Activated naive CD4-positive, alpha-beta T cell treated with anti-CD3 and anti-CD28 coated beads for 36 hours (primary cell): ENCODE data around the gene POLR3E. TPM values are rescaled to one million over a fixed set of nuclear protein-coding genes. Genes with fewer than 3 reads are reported as not detected.
A peak's percentile ranks its signal among the peaks of the same experiment; 100 is the strongest.
"Not testable (repeated sequence)": the region's sequence is repeated elsewhere in the genome, so short reads cannot be mapped to it uniquely, and the experiment has no call there.

Experiments used
- CTCF ChIA-PET: fragments of 350-600 bp; sonication (Branson Sonifier 250); formaldehyde crosslinking; loops from one replicate; lab custom pipeline; 2021; ENCODE audit warnings: antibody characterized with exemption; lab: Charles Lee
- DNase-seq: peaks from one replicate; pipeline ENCODE4 v3.0.0-alpha.2; 2020
- H3K27ac Mint-ChIP-seq: one replicate; pipeline ENCODE4 v1.8.0; 2021; ENCODE audit warnings: mild to moderate bottlenecking, mixed read lengths
- H3K27me3 Mint-ChIP-seq: one replicate; pipeline ENCODE4 v1.8.0; 2021; ENCODE audit warnings: low read depth, mixed read lengths
- H3K36me3 Mint-ChIP-seq: one replicate; pipeline ENCODE4 v1.8.0; 2021; ENCODE audit warnings: low read depth, mixed read lengths
- H3K4me1 Mint-ChIP-seq: one replicate; pipeline ENCODE4 v1.8.0; 2021; ENCODE audit warnings: low read depth, mixed read lengths
- H3K4me3 Mint-ChIP-seq: one replicate; pipeline ENCODE4 v1.8.0; 2021; ENCODE audit warnings: mild to moderate bottlenecking, moderate library complexity, mixed read lengths
- H3K9me3 Mint-ChIP-seq: one replicate; pipeline ENCODE4 v1.8.0; 2021; ENCODE audit warnings: mixed read lengths
- intact Hi-C: fragments of 100-400 bp; cut with micrococcal nuclease; formaldehyde crosslinking; loops from one replicate; pipeline ENCODE4 v1.15.1; 2023
- total RNA-seq, 2 experiments: library from RNA; stranded (reverse); gene quantifications; one replicate each; pipeline ENCODE4 v1.2.3, GENCODE V29; 2021

The POLR3E gene
- total RNA-seq, 2 experiments from 2014 or later = 72.9 to 74.7 TPM

- CTCF ChIA-PET = interaction anchor here (0.6 to 4.7 kb wide), 11 partner anchors 12 to 1107 kb away, joined by 3 to 26 read pairs (median 5); partner anchors contain the start of gene EEF2K
- intact Hi-C loops = loop anchor here (1.0 to 5.0 kb wide), 9 partner anchors 56 to 1138 kb away; partner anchors contain the start of genes CDR2, EEF2K, LDAF1 and PDZD9
- peak overlapping the region; percentile 90 for H3K4me3 Mint-ChIP-seq
- DNase-seq = peak; percentile 15
- H3K36me3 Mint-ChIP-seq = peaks cover 22% of the 10 kb centered on the region
- peaks cover 33% of the 10 kb centered on the region for H3K4me1 Mint-ChIP-seq
- peak overlapping the region; percentile 94 for H3K27ac Mint-ChIP-seq
- H3K27me3 Mint-ChIP-seq = no peaks in the 10 kb centered on the region
- no peaks in the 10 kb centered on the region for H3K9me3 Mint-ChIP-seq
These were observed 740 bp upstream of the POLR3E start for GRCh38 chr16:22296225-22297113.

DNA sequence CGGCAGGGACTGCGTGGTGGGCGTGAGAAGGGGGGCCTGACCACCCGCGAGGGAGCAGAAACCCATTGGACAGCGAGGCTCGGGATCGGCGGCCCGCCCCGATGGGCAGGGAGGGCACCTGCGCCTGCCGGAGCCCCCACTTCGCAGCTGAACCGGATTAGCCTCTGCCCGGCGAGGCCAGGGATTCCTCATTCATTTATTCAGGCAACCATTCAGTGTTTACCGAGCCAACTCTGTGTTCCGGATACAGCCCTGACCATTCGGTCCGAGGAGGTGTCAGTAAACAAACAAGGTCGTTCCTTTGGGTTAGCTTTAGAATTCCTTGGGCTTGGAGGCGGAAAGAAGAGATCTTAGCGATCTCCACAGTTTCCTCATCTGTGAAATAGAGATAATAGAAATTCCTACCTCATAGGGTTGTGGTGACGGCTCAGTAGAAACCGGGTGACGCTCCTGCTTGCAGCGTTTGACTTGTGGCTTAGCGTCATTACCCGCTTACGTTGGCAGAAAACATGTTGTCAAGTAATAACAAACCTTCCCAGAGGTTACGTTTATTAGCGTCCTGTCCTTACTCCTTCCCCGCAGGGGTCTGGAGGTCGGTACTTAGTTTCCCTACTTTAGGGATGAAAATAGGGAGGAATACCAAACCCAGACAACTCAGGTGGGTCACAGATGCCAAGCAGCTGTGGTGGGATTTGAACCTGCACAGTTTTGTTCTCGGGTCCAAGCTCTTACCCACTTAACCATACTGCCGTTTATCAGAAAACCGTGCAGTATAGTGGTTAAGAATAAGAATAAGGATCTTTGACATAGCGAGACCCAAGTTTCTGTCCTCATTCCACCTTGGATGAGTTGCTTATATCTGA, 893 bp downstream of the POLR3E start:
- Mint-ChIP-seq H3K4me3 (peak overlapping the region; percentile 90), H3K27ac (peak overlapping the region; percentile 94), H3K36me3 (peaks cover 32% of the 10 kb centered on the region), H3K9me3 (no peaks in the 10 kb centered on the region), H3K27me3 (no peaks in the 10 kb centered on the region), H3K4me1 (peaks cover 37% of the 10 kb centered on the region)
- intact Hi-C loops = loop anchor here (1.0 to 5.0 kb wide), 10 partner anchors 57 to 1140 kb away; partner anchors contain the start of genes CDR2, EEF2K, LDAF1 and PDZD9
- peak; percentile 87 for DNase-seq
- CTCF ChIA-PET = interaction anchor here (0.5 to 4.7 kb wide), 7 partner anchors 74 to 298 kb away, joined by 3 to 27 read pairs (median 3); partner anchors contain the start of gene EEF2K

GRCh38 chr16:22299036-22299435, 1.8 kb downstream of the POLR3E start:
- Mint-ChIP-seq H3K4me3 (peak overlapping the region; percentile 90), H3K27ac (peak overlapping the region; percentile 94), H3K36me3 (peaks cover 35% of the 10 kb centered on the region), H3K9me3 (no peaks in the 10 kb centered on the region), H3K27me3 (no peaks in the 10 kb centered on the region), H3K4me1 (peaks cover 40% of the 10 kb centered on the region)
- intact Hi-C loops = loop anchor here (5.0 kb wide), 1 partner anchor 777 kb away; no protein-coding TSS in a partner anchor
- CTCF ChIA-PET = interaction anchor here (0.6 to 4.7 kb wide), 4 partner anchors 91 to 105 kb away, joined by 3 to 27 read pairs (median 23); partner anchors contain the start of gene EEF2K
- DNase-seq = no peak

GRCh38 chr16:22300427-22301071, 3.3 kb downstream of the POLR3E start:
- Mint-ChIP-seq H3K27me3 (no peaks in the 10 kb centered on the region), H3K4me1 (peaks cover 41% of the 10 kb centered on the region), H3K27ac (no peak overlapping the region), H3K4me3 (no peak overlapping the region), H3K36me3 (peaks cover 40% of the 10 kb centered on the region), H3K9me3 (no peaks in the 10 kb centered on the region)
- DNase-seq = peak; percentile 64
- CTCF ChIA-PET = interaction anchor here (0.6 to 4.7 kb wide), 20 partner anchors 11 to 1103 kb away, joined by 3 to 27 read pairs (median 4); partner anchors contain the start of gene EEF2K
- intact Hi-C loops = no loop called here

- H3K9me3 Mint-ChIP-seq, intact Hi-C loops: not testable (repeated sequence)
These were observed 4.2 kb downstream of the POLR3E start for GRCh38 chr16:22301423-22301822.

DNA sequence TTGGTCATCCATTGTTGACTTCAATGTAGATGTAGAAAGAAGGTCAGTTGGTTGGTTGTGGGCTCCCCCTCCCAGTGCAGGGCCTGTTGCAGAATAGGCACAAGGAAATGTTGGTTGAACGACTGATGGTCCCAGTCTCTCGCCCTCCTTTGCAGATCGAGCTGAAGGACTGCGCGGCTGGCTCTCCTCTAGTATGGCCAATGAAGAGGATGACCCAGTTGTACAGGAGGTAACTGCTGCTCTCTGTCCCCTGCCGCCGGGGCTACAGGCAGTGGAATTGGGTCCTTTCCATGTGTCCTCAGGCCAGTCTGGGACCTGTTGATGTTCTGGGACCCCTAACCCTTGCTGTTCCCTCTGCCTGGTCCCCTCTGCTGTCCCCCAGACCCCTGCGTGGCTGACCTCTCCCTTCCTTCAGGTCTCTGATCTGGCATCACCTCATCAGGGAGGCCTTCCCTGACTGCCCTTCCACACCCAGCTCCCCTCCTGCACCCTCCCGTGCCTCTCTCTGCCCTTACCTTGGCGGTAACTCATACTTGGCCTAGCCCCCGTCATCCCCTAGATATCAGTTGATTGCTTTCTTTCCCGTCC, 5.7 kb downstream of the POLR3E start:
- CTCF ChIA-PET = no interaction called here
- Mint-ChIP-seq H3K36me3 (peaks cover 40% of the 10 kb centered on the region), H3K27me3 (no peaks in the 10 kb centered on the region), H3K4me1 (peaks cover 36% of the 10 kb centered on the region), H3K27ac (no peak overlapping the region), H3K4me3 (no peak overlapping the region), H3K9me3 (no peaks in the 10 kb centered on the region)
- intact Hi-C loops = no loop called here
- no peak for DNase-seq

More at GRCh38 chr16:22301423-22301822, 4.2 kb downstream of the POLR3E start:
- H3K4me3 Mint-ChIP-seq, H3K27me3 Mint-ChIP-seq, DNase-seq: not testable (repeated sequence)
- H3K4me1 Mint-ChIP-seq = peaks cover 37% of the 10 kb centered on the region
- peak overlapping the region; percentile 25 for H3K27ac Mint-ChIP-seq
- CTCF ChIA-PET = interaction anchor here (1.1 to 4.4 kb wide), 6 partner anchors 17 to 107 kb away, joined by 3 to 27 read pairs (median 10); partner anchors contain the start of gene EEF2K
- H3K36me3 Mint-ChIP-seq = peaks cover 42% of the 10 kb centered on the region

GRCh38 chr16:22304411-22304810, 7.2 kb downstream of the POLR3E start:
- no peak for DNase-seq
- intact Hi-C loops = no loop called here
- H3K4me1 Mint-ChIP-seq = peaks cover 25% of the 10 kb centered on the region
- CTCF ChIA-PET = no interaction called here
- H3K4me3 Mint-ChIP-seq = no peak overlapping the region
- H3K27ac Mint-ChIP-seq = no peak overlapping the region
- no peaks in the 10 kb centered on the region for H3K27me3 Mint-ChIP-seq
- H3K9me3 Mint-ChIP-seq = no peaks in the 10 kb centered on the region
- H3K36me3 Mint-ChIP-seq = peaks cover 33% of the 10 kb centered on the region

DNA sequence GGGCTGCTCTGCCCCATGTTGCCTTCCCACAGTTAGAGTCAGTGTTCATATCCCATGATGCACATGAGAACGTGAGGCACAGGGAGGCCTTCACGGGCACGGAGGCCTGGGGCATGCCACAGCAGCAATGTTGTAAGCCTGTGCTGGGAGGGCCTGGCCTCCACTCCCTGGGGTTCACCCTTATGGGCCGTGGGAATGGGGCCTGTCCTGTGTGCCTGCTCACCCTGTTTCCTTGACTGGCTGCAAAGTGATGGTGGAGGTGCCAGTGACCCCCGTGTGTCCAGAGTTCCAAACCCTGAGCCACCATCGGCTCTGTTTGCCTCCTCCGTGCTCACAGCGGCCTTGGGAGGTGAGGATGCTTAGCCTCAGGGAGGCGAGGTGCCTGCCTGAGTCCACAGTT, 9.6 kb downstream of the POLR3E start:
- intact Hi-C loops = no loop called here
- peaks cover 8% of the 10 kb centered on the region for H3K4me1 Mint-ChIP-seq

GRCh38 chr16:22307838-22308237, 10.6 kb downstream of the POLR3E start:
- Mint-ChIP-seq H3K27me3 (no peaks in the 10 kb centered on the region), H3K9me3 (no peaks in the 10 kb centered on the region), H3K4me1 (peaks cover 4% of the 10 kb centered on the region), H3K4me3 (no peak overlapping the region), H3K27ac (no peak overlapping the region), H3K36me3 (peaks cover 25% of the 10 kb centered on the region)
- intact Hi-C loops = no loop called here
- CTCF ChIA-PET = interaction anchor here (1.1 to 1.9 kb wide), 2 partner anchors 10 to 12 kb away, joined by 4 read pairs; no protein-coding TSS in a partner anchor
- DNase-seq = no peak

More for the DNA sequence above, 9.6 kb downstream of the POLR3E start:
- no peaks in the 10 kb centered on the region for H3K27me3 Mint-ChIP-seq
- no peak for DNase-seq
- CTCF ChIA-PET = no interaction called here
- H3K36me3 Mint-ChIP-seq = peaks cover 28% of the 10 kb centered on the region
- no peak overlapping the region for H3K4me3 Mint-ChIP-seq
- no peaks in the 10 kb centered on the region for H3K9me3 Mint-ChIP-seq
- no peak overlapping the region for H3K27ac Mint-ChIP-seq

DNA sequence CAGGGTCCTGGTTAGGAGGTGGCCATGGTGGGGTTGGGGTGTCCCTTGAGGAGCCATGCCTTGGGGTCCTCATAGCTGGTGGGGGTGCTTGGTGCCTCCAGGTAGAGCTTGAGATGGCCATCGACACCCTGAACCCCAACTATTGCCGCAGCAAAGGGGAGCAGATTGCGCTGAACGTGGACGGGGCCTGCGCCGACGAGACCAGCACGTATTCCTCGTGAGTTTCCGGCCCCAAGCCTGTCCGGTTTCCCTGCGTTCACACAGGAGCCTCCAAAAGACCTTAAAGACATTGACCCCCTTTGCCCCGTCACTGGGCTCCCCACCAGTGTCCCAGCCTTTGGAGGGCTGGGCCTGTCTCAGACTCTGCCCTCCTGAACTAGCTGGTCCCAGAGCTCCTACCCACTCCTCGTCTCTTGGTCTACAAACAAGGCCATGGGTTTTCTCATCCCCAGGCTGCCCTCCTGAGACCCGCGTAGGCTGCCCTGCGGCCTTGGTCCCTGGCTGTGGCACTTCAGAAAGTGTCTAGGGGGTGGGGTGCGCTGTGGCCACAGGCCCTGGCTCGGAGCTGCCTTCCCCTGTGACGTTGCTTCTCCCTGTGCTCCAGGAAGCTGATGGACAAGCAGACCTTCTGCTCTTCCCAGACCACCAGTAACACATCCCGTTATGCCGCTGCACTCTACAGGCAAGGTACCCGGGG, 11.8 kb downstream of the POLR3E start:
- H3K27me3 Mint-ChIP-seq = no peaks in the 10 kb centered on the region

More for the DNA sequence above, 11.8 kb downstream of the POLR3E start:
- no peak for DNase-seq
- peaks cover 27% of the 10 kb centered on the region for H3K36me3 Mint-ChIP-seq
- intact Hi-C loops = no loop called here
- H3K4me3 Mint-ChIP-seq = no peak overlapping the region
- H3K9me3 Mint-ChIP-seq = no peaks in the 10 kb centered on the region
- CTCF ChIA-PET = interaction anchor here (1.1 to 1.9 kb wide), 3 partner anchors 9 to 12 kb away, joined by 3 to 4 read pairs (median 4); no protein-coding TSS in a partner anchor
- H3K4me1 Mint-ChIP-seq = peaks cover 2% of the 10 kb centered on the region
- H3K27ac Mint-ChIP-seq = no peak overlapping the region
